ENCODE measurements around the gene SLC49A4. TPM values are rescaled to one million over a fixed set of nuclear protein-coding genes. Genes with fewer than 3 reads are reported as not detected.

SLC49A4 gene
- total RNA-seq, 1 donor: 30.0 TPM

DNA sequence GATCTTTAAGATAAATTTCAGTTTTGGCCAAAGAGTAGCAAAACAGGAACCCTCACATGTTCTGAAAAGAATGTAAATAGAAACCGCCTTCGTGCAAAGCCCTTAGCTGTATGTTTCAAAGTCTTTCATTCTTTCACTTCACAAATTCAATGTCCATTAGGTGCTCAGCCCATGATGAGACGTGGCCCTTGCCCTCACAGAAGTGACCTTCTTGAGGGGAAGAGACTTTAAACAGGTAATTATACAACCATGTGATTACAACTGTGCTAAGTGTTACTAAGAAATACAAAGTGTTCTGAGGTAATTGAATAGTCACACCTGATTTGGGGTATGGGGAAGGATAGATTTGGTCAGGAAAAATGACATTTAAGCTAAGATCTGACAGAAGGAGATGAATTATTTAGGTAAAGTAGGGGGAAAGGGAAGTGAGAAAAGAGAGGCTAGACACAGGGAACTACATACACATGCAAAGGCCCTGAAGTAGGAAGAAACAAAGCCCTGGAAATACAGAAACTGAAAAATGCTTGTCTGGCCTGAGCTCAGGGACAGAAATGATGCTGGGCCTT is 20.8 kb upstream of the SLC49A4 start:
- TF ChIP-seq CTCF (IDR thresholded peaks at IDR 0.05; ENCODE audit: insufficient read depth, low read length): no peak
- DNase-seq (ENCODE audit: low read depth): no peak
- H3K4me3 ChIP-seq (ENCODE audit: low read depth, low read length): no peak overlapping the region

DNA sequence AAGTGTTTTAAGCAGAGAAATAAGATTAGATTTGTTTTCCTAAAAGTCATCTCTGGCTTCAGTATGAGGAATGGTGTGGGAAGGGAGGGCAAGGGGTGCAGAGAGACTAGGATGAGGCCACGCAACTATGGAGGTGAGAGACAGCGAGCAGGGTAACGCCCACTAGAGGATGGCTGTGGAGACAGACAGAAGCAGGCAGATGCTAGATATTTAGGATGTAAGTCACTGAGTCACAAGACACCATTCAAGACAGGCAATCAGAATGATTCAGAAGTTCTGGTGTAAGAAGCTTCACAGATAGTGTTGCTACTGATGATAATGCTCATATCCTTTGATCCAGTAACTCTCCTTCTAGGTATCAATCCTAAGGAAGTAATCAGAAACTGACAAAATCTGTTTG is 20.3 kb upstream of the SLC49A4 start:
- no peak for TF ChIP-seq CTCF (IDR thresholded peaks at IDR 0.05; ENCODE audit: insufficient read depth, low read length)
- no peak for DNase-seq (ENCODE audit: low read depth)
- H3K4me3 ChIP-seq (ENCODE audit: low read depth, low read length): no peak overlapping the region

DNA sequence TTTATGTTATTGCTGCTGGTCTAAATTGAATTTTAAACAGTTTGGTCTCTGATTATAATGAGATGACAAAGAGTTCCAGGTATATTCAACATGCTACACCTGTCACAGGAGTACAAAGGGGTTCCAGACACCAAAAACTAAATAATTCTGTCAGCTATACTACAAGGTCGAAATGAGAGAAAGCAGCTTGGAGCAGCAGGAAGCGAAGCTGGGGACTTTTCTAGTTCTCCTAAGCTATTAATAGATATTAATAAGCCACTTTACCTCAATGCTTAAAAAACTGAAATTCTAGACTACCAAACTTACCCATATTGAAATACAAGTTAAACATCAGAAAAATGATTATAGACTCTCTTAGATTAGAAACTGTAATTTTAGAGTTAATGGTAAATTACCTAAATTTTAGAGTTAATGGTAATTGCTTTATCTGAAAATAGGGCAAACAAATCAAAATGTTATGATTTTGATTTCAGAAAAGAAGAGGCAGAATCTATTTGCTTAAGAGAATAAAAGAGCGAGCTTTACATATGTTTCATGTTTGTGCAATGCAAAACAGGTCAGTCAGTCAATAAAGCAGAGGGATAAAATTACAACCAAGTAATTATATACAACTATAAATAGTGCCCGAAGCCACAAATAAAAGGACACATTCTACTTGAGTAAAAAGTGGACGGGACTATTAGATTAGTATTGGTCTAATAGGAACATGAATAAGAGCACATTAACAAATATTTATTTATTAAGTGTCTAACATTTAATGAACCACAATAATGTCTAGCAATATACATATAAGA is 18.0 kb upstream of the SLC49A4 start:
- H3K4me3 ChIP-seq (ENCODE audit: low read depth, low read length): no peak overlapping the region
- no peak for TF ChIP-seq CTCF (IDR thresholded peaks at IDR 0.05; ENCODE audit: insufficient read depth, low read length)
- DNase-seq (ENCODE audit: low read depth): no peak

GRCh38 chr3:122777563-122777962 is 17.3 kb upstream of the SLC49A4 start:
- no peak for TF ChIP-seq CTCF (IDR thresholded peaks at IDR 0.05; ENCODE audit: insufficient read depth, low read length)
- no peak for DNase-seq (ENCODE audit: low read depth)
- no peak overlapping the region for H3K4me3 ChIP-seq (ENCODE audit: low read depth, low read length)

DNA sequence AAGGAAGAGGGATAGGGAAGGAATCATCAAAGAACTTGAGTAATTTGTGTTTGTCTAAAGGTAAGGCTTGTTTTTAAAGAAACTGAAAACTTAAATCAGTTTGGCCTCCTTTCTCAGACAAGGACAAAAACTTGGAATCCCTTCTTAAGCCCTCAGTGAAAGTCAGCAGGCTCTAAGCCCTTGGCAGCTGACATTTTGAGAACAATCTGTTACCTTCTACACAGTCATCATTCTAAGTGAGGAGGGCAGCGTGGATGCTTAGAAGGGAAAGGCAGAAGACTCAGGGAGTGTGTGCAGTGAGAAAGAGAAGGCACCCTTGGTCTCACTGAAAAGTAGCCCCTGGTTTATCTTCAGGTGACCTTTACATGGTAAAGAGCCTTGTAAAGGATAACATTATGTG is 12.1 kb upstream of the SLC49A4 start:
- no peak overlapping the region for H3K4me3 ChIP-seq (ENCODE audit: low read depth, low read length)
- no peak for DNase-seq (ENCODE audit: low read depth)
- no peak for TF ChIP-seq CTCF (IDR thresholded peaks at IDR 0.05; ENCODE audit: insufficient read depth, low read length)

DNA sequence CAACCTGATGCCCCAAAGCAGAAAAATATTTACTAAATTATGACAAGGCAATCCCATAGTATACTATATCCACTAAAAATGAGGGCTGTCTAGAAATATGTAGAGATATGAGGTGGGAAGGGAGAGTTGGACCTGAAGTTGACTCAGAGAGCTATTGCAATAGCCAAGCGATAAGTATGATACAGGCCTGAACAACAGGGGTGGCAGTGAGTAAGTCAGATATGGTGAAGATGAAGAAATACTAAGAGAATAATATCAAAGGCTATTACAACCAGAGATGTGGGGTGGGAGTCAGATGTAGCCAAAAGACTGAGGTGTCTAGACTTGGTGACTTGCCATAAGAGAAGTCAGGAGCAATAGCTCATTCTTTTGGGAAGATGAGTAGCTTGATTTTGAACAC is 10.4 kb upstream of the SLC49A4 start:
- peak; percentile 82 for DNase-seq (ENCODE audit: low read depth)
- H3K4me3 ChIP-seq (ENCODE audit: low read depth, low read length): no peak overlapping the region
- no peak for TF ChIP-seq CTCF (IDR thresholded peaks at IDR 0.05; ENCODE audit: insufficient read depth, low read length)

All from fibroblast of the aortic adventitia (primary cell).